HT-29 (cell line): Measurements from ENCODE around the gene TNXB. TPM values are rescaled to one million over a fixed set of nuclear protein-coding genes. Genes with fewer than 3 reads are reported as not detected.
"Not testable (repeated sequence)": the region's sequence is repeated elsewhere in the genome, so short reads cannot be mapped to it uniquely, and the experiment has no call there.

Source experiments
- DNase-seq: peaks from one replicate; pipeline ENCODE4 v3.0.0-alpha.2; 2015; ENCODE audit warnings: low spot score
- small RNA-seq: library from RNA; depleted of rRNA; stranded (forward); fragments of <200 nt; gene quantifications from one replicate; pipeline ENCODE3, GENCODE V24; 2014
- total RNA-seq: library from RNA; depleted of rRNA; stranded (reverse); fragments of >200 nt; shearing (Covaris generic); gene quantifications from 2 replicates; pipeline ENCODE4 v1.2.3, GENCODE V29; 2014; rRNA removed

Gene TNXB
- total RNA-seq, 1 experiment from 2014 or later: not detected

GRCh38 chr6:32004393-32004792 is 104.7 kb downstream of the TNXB start:
- DNase-seq: not testable (repeated sequence)

GRCh38 chr6:32003301-32003700 is 105.8 kb downstream of the TNXB start:
- DNase-seq: not testable (repeated sequence)

- DNase-seq: not testable (repeated sequence)
These were observed 106.4 kb downstream of the TNXB start for GRCh38 chr6:32002546-32003268.

- not testable (repeated sequence) for DNase-seq
These were observed 112.8 kb downstream of the TNXB start for GRCh38 chr6:31996385-31996784.

GRCh38 chr6:31994421-31994820 is 114.7 kb downstream of the TNXB start:
- not testable (repeated sequence) for DNase-seq

Small RNA genes lying within 50 kb of the gene (small RNA-seq; reads per million reads assigned to genes)
- not detected for gene RNA5SP206

Other genes starting within 250 kb of the TNXB start
- 82.3 and 87.1 TPM in 2 replicates for gene NEU1, start 246.5 kb downstream of the TNXB start, total RNA-seq
- gene SLC44A4, start 230.3 kb downstream of the TNXB start, total RNA-seq: 101 and 124 TPM in 2 replicates
- gene EHMT2, start 211.6 kb downstream of the TNXB start, total RNA-seq: 85.9 and 98.5 TPM in 2 replicates
- 12.6 and 13.6 TPM in 2 replicates for gene ZBTB12, start 207.3 kb downstream of the TNXB start, total RNA-seq
- gene C2, start 181.6 kb downstream of the TNXB start, total RNA-seq: 0.28 and 0.91 TPM in 2 replicates
- 2.0 and 2.6 TPM in 2 replicates for gene CFB, start 163.2 kb downstream of the TNXB start, total RNA-seq
- gene NELFE, start 150.4 kb downstream of the TNXB start, total RNA-seq: 85.4 and 103 TPM in 2 replicates
- gene SKIC2, start 150.2 kb downstream of the TNXB start, total RNA-seq: 62.5 and 66.2 TPM in 2 replicates
- gene DXO, start 137.2 kb downstream of the TNXB start, total RNA-seq: 54.8 and 61.6 TPM in 2 replicates
- gene C4A, start 127.3 kb downstream of the TNXB start, total RNA-seq: 0.57 and 1.9 TPM in 2 replicates
- 1.4 and 1.9 TPM in 2 replicates for gene C4B, start 94.5 kb downstream of the TNXB start, total RNA-seq
- gene CYP21A2, start 70.9 kb downstream of the TNXB start, total RNA-seq: not detected in 2 replicates
- gene ATF6B, start 18.9 kb upstream of the TNXB start, total RNA-seq: 55.7 and 60.0 TPM in 2 replicates
- 5.2 and 7.4 TPM in 2 replicates for gene FKBPL, start 20.9 kb upstream of the TNXB start, total RNA-seq
- not detected in 2 replicates for gene PRRT1, start 42.6 kb upstream of the TNXB start, total RNA-seq
- 19.7 and 56.2 TPM in 2 replicates for gene PPT2, start 44.8 kb upstream of the TNXB start, total RNA-seq
- gene EGFL8, start 55.3 kb upstream of the TNXB start, total RNA-seq: 4.5 and 6.6 TPM in 2 replicates
- gene AGPAT1, start 66.7 kb upstream of the TNXB start, total RNA-seq: 48.6 and 52.8 TPM in 2 replicates
- gene RNF5, start 69.1 kb upstream of the TNXB start, total RNA-seq: 45.4 and 50.5 TPM in 2 replicates
- gene AGER, start 74.9 kb upstream of the TNXB start, total RNA-seq: 3.0 and 4.9 TPM in 2 replicates
- 16.6 and 18.7 TPM in 2 replicates for gene PBX2, start 80.9 kb upstream of the TNXB start, total RNA-seq
- gene GPSM3, start 83.3 kb upstream of the TNXB start, total RNA-seq: 2.2 and 4.7 TPM in 2 replicates
- gene NOTCH4, start 114.7 kb upstream of the TNXB start, total RNA-seq: 2.2 and 2.4 TPM in 2 replicates